Endothelial cell of umbilical vein (primary cell): ENCODE results near the gene TACC3. TPM values are rescaled to one million over a fixed set of nuclear protein-coding genes. Genes with fewer than 3 reads are reported as not detected.

Source experiments
- BruUV-seq: library from RNA; stranded (reverse); fragments of 400-500 nt; replicated peaks from 2 replicates; lab custom pipeline; 2021; lab: Mats Ljungman, UMichigan
- CTCF ChIA-PET: fragments of 300-600, 350-600 bp; sonication (Branson Sonifier 250); formaldehyde crosslinking; loops from one replicate; lab custom pipeline; 2021; ENCODE audit warnings: antibody characterized with exemption, inconsistent platforms; lab: Charles Lee
- POLR2A ChIA-PET: fragments of 300-600, 350-600 bp; sonication (Branson Sonifier 250); formaldehyde crosslinking; loops from one replicate; lab custom pipeline; 2021; ENCODE audit warnings: antibody characterized with exemption, inconsistent platforms; lab: Charles Lee
- DNase-seq: peaks from one replicate; pipeline ENCODE4 v3.0.0-alpha.2; 2011; ENCODE audit warnings: low read depth, low spot score
- FAIRE-seq: peaks from 2 replicates; lab custom pipeline; 2011; peaks lifted over from hg19 to GRCh38; lab: Jason Lieb, UNC
- H2AFZ ChIP-seq: 2 replicates; pipeline ENCODE4 v1.6.0; 2012; ENCODE audit warnings: low read depth, low read length, control low read depth, inconsistent platforms
- H3K27ac ChIP-seq: 2 replicates; pipeline ENCODE4 v1.5.1; 2011; ENCODE audit warnings: low read depth, mild to moderate bottlenecking, control low read depth, low read length, moderate library complexity; ENCODE audit not compliant: insufficient read depth
- H3K27me3 ChIP-seq, 2 experiments: 2 replicates each; pipeline versions ENCODE4 v1.6.0 to v1.6.1; 2011; ENCODE audit warnings: low read length in 2 of 2, mixed read lengths in 1 of 2; ENCODE audit not compliant: control insufficient read depth in 2 of 2, insufficient read depth in 2 of 2
- H3K36me3 ChIP-seq, 2 experiments: 2 replicates in 1 of 2; 3 replicates in 1 of 2; pipeline ENCODE4 v1.5.1; 2011; ENCODE audit warnings: low read length in 2 of 2, mild to moderate bottlenecking in 1 of 2, moderate library complexity in 1 of 2; ENCODE audit not compliant: control insufficient read depth in 2 of 2, insufficient read depth in 2 of 2; ENCODE audit errors: extremely low read depth in 1 of 2
- H3K4me1 ChIP-seq: 3 replicates; pipeline ENCODE4 v1.5.1; 2011; ENCODE audit warnings: mild to moderate bottlenecking, low read length; ENCODE audit not compliant: control insufficient read depth, insufficient read depth; ENCODE audit errors: extremely low read depth
- H3K4me2 ChIP-seq: 2 replicates; pipeline ENCODE4 v1.6.1; 2011; ENCODE audit warnings: low read length, control low read depth, mixed read lengths; ENCODE audit not compliant: insufficient read depth
- H3K4me3 ChIP-seq, 3 experiments: fragments of 200-600 bp in 1 of 3; sonication (generic), shearing (Covaris generic) in 1 of 3; replicated peaks in 1 of 3; 2 replicates each; pipeline ENCODE4 v1.5.1; 2011 to 2016; ENCODE audit warnings: control low read depth in 3 of 3, low read length in 3 of 3, mild to moderate bottlenecking in 2 of 3, inconsistent platforms in 1 of 3, low read depth in 1 of 3, moderate library complexity in 1 of 3; ENCODE audit not compliant: insufficient read depth in 1 of 3
- H3K79me2 ChIP-seq: 2 replicates; pipeline ENCODE4 v1.6.0; 2012; ENCODE audit warnings: low read length, inconsistent platforms; ENCODE audit not compliant: control insufficient read depth, insufficient read depth
- H3K9ac ChIP-seq: replicated peaks from 2 replicates; pipeline ENCODE3; 2011; ENCODE audit warnings: low read length, control low read depth; ENCODE audit not compliant: insufficient read depth; ENCODE audit errors: extremely low read depth
- H3K9me1 ChIP-seq: replicated peaks from 3 replicates; pipeline ENCODE4 v1.6.0; 2011; ENCODE audit warnings: mild to moderate bottlenecking, low read length; ENCODE audit not compliant: control insufficient read depth, insufficient read depth; ENCODE audit errors: extremely low read depth
- H3K9me3 ChIP-seq: replicated peaks from 2 replicates; pipeline ENCODE4 v1.5.1; 2012; ENCODE audit warnings: low read length, inconsistent platforms; ENCODE audit not compliant: control insufficient read depth, insufficient read depth
- H4K20me1 ChIP-seq: replicated peaks from 2 replicates; pipeline ENCODE3; 2011; ENCODE audit warnings: mild to moderate bottlenecking, low read length; ENCODE audit not compliant: control insufficient read depth, insufficient read depth; ENCODE audit errors: extremely low read depth
- EZH2 ChIP-seq: IDR thresholded peaks from 2 replicates; pipeline ENCODE4 v1.6.1; 2012; ENCODE audit warnings: borderline replicate concordance, low read depth, mild to moderate bottlenecking, moderate library complexity, low read length, inconsistent platforms; ENCODE audit not compliant: severe bottlenecking
- FOS ChIP-seq: IDR thresholded peaks from 2 replicates; pipeline ENCODE4 v1.6.1; 2011; ENCODE audit warnings: mild to moderate bottlenecking, low read length, moderate library complexity, borderline replicate concordance; ENCODE audit not compliant: insufficient read depth
- GATA2 ChIP-seq: IDR thresholded peaks from 2 replicates; pipeline ENCODE4 v1.7.0; 2011; ENCODE audit warnings: low read depth, mild to moderate bottlenecking, moderate library complexity, mixed read lengths, low read length; ENCODE audit not compliant: insufficient read length, insufficient read depth
- JUN ChIP-seq: IDR thresholded peaks from 2 replicates; pipeline ENCODE4 v1.6.1; 2011; ENCODE audit warnings: borderline replicate concordance, low read depth; ENCODE audit not compliant: insufficient read length, insufficient read depth
- MYC ChIP-seq: IDR thresholded peaks from one replicate; pipeline ENCODE4 v1.6.1; 2011; ENCODE audit warnings: mild to moderate bottlenecking, low read depth, low read length
- POLR2A ChIP-seq: IDR thresholded peaks from 2 replicates; pipeline ENCODE4 v1.6.1; 2012; ENCODE audit warnings: low read depth, mild to moderate bottlenecking, control low read depth, low read length
- POLR2AphosphoS5 ChIP-seq: IDR thresholded peaks from 2 replicates; pipeline ENCODE4 v1.6.1; 2012; ENCODE audit warnings: low read depth, mild to moderate bottlenecking, control low read depth, low read length, moderate library complexity; ENCODE audit not compliant: insufficient read depth
- dilution Hi-C: fragments of 300-500 bp; cut with MboI; formaldehyde crosslinking; loops from one replicate; pipeline ENCODE4 v1.15.0; 2019; ENCODE audit warnings: low sequenced_read_pairs; ENCODE audit not compliant: extremely low pct_ligation_motif_present
- intact Hi-C: fragments of 100-400 bp; cut with micrococcal nuclease; formaldehyde crosslinking; loops from one replicate; pipeline ENCODE4 v1.10.0; 2022
- polyA plus RNA-seq, 4 experiments: library from polyadenylated mRNA; depleted of rRNA in 3 of 4; stranded (reverse) in 3 of 4; unstranded in 1 of 4; fragments of >200 nt; gene quantifications; 2 replicates each; pipeline versions ENCODE4 v1.2.1 to v1.2.3, GENCODE V29; 2011 to 2012; ENCODE audit warnings: missing spikeins in 1 of 4
- total RNA-seq: library from RNA; stranded (reverse); gene quantifications from 2 replicates; pipeline ENCODE4 v1.2.3, GENCODE V29; 2021
- TF ChIP-seq, protein P1 (sequence below): IDR thresholded peaks from 2 replicates; pipeline ENCODE4 v1.6.1; 2011; ENCODE audit not compliant: insufficient read depth, insufficient read length
- TF ChIP-seq, protein P2 (sequence below), 2 donors: IDR thresholded peaks; 1 replicate in 1 of 2; 2 replicates in 1 of 2; pipeline ENCODE4 v1.5.1; 2011; ENCODE audit warnings: low read length in 2 of 2, mild to moderate bottlenecking in 2 of 2, moderate library complexity in 2 of 2, control low read depth in 1 of 2, inconsistent platforms in 1 of 2, low read depth in 1 of 2; ENCODE audit not compliant: insufficient read depth in 1 of 2; ENCODE audit errors: extremely low read depth in 1 of 2

TACC3 gene
- total and polyA plus RNA-seq, 2 donors (not counting 3 experiments of a cell fraction or from before 2014, with no cell fraction given), result 54.5 to 135 TPM

DNA sequence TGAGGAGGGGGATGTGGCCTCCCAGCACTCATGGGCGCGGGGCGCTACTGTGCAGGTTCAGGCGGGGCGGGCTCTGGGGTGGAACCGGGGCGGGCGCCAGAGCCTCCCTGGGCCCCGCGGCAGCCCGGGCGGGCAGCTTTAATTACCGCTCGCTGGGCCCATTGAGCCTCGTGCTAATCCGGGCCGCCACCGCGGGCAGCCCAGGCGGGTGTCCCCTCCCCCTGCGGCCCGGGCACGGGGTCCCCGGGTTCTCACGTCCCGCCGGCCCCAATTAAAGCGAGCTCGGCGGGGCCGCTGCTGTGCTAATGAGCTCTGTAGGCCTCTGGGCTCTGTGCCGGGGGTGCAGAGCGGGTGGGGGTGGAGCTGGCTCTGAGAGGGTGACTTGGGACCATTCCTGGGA is 48.9 kb downstream of the TACC3 start:
- H3K4me1 ChIP-seq, result no peaks in the 10 kb centered on the region
- no peaks in the 10 kb centered on the region for H4K20me1 ChIP-seq
- ChIA-PET POLR2A (no interaction called here), CTCF (no interaction called here)
- H3K9ac ChIP-seq, result no peak overlapping the region
- dilution Hi-C loops (no loop called here), intact Hi-C loops (no loop called here)
- H3K36me3 ChIP-seq, result no peaks in the 10 kb centered on the region
- H3K4me3 ChIP-seq, result no peak overlapping the region
- H3K27ac ChIP-seq, result no peak overlapping the region
- FAIRE-seq, result no peak
- TF ChIP-seq MYC (no peak), JUN (no peak), FOS (no peak), GATA2 (no peak), POLR2AphosphoS5 (no peak), EZH2 (no peak), POLR2A (no peak)
- TF ChIP-seq, protein P1, sequence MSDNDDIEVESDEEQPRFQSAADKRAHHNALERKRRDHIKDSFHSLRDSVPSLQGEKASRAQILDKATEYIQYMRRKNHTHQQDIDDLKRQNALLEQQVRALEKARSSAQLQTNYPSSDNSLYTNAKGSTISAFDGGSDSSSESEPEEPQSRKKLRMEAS, result no peak
- TF ChIP-seq, protein P2, sequence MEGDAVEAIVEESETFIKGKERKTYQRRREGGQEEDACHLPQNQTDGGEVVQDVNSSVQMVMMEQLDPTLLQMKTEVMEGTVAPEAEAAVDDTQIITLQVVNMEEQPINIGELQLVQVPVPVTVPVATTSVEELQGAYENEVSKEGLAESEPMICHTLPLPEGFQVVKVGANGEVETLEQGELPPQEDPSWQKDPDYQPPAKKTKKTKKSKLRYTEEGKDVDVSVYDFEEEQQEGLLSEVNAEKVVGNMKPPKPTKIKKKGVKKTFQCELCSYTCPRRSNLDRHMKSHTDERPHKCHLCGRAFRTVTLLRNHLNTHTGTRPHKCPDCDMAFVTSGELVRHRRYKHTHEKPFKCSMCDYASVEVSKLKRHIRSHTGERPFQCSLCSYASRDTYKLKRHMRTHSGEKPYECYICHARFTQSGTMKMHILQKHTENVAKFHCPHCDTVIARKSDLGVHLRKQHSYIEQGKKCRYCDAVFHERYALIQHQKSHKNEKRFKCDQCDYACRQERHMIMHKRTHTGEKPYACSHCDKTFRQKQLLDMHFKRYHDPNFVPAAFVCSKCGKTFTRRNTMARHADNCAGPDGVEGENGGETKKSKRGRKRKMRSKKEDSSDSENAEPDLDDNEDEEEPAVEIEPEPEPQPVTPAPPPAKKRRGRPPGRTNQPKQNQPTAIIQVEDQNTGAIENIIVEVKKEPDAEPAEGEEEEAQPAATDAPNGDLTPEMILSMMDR (IDR thresholded peaks at IDR 0.05; ENCODE audit: extremely low read depth in 1 of 2, insufficient read depth in 1 of 2, low read depth in 1 of 2, low read length in 2 of 2), result no peak
- H3K9me1 ChIP-seq, result no peaks in the 10 kb centered on the region
- H3K79me2 ChIP-seq, result no peaks in the 10 kb centered on the region
- no peak overlapping the region for H2AFZ ChIP-seq
- no peaks in the 10 kb centered on the region for H3K27me3 ChIP-seq
- DNase-seq, result no peak
- no peak overlapping the region for H3K4me2 ChIP-seq
- no TSS peak for BruUV-seq
- H3K9me3 ChIP-seq, result no peaks in the 10 kb centered on the region
